HUES64 (cell line): ENCODE data around the gene PSMC2.

Experiments
- H3K27ac ChIP-seq: 2 replicates; pipeline ENCODE4 v1.7.0; 2013; ENCODE audit warnings: low read depth, low read length, inconsistent platforms
- H3K27me3 ChIP-seq: 2 replicates; pipeline ENCODE4 v1.6.1; 2013; ENCODE audit warnings: mild to moderate bottlenecking, low read length; ENCODE audit not compliant: insufficient read depth
- H3K36me3 ChIP-seq: 2 replicates; pipeline ENCODE4 v1.6.1; 2013; ENCODE audit warnings: mild to moderate bottlenecking, low read length; ENCODE audit not compliant: insufficient read depth
- H3K4me1 ChIP-seq: 2 replicates; pipeline ENCODE4 v1.6.1; 2013; ENCODE audit warnings: mild to moderate bottlenecking, low read length, moderate library complexity; ENCODE audit not compliant: insufficient read depth
- H3K4me3 ChIP-seq: 2 replicates; pipeline ENCODE4 v1.5.1; 2013; ENCODE audit warnings: mild to moderate bottlenecking, low read length, moderate library complexity
- H3K9ac ChIP-seq: 2 replicates; pipeline ENCODE4 v1.6.1; 2013; ENCODE audit warnings: mild to moderate bottlenecking, low read depth, low read length
- H3K9me3 ChIP-seq: 2 replicates; pipeline ENCODE4 v1.6.1; 2013; ENCODE audit warnings: low read depth, low read length; ENCODE audit not compliant: insufficient read depth
- WGBS: fragments of 150-250, 120-280 bp; methylation state at CpG from one replicate; pipeline ENCODE4 v1.1.7; 2013; ENCODE audit warnings: missing lambda C conversion rate; 5-methylcytosine and 5-hydroxymethylcytosine counted together

The PSMC2 gene

DNA sequence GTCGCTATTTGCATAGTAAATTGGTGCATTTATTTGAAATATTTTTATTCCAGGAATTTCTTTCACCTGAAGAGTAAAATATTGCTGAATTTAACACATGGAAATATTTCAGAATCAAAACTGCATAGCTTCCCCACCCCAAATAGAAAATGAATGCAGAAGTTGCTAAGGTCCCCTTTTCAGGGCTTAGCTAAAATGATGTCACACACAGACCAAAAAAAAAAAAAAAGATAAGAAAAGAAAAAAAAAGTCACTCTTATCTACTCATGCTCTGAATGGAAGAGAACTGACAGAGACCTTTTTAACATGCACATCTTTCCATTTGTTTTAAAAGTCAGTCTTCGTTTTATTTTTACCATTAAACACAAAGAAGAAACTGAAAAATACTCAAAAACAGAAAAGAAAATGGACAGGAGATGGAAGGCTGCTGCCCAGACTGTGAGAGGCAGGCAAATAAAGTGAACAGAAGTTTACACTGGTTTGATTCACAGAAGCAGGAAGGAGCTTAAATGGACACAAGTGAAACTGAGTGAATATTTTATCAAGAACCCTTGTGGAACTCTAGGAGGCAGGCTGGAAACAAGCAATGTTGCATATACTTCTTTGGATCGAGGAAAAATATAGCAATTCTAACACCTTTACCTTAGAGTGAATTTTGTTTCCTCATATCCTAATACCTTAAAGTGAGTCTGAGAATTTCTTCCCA lies 32.0 kb downstream of the PSMC2 start:
- H3K36me3 ChIP-seq = no peaks in the 10 kb centered on the region
- H3K27me3 ChIP-seq = no peaks in the 10 kb centered on the region
- H3K4me1 ChIP-seq = no peaks in the 10 kb centered on the region
- no peak overlapping the region for H3K4me3 ChIP-seq
- H3K9ac ChIP-seq = no peak overlapping the region
- H3K27ac ChIP-seq = no peak overlapping the region
- H3K9me3 ChIP-seq = no peaks in the 10 kb centered on the region
- 80% methylated on average over 2 of the region's 3 CpGs for WGBS

DNA sequence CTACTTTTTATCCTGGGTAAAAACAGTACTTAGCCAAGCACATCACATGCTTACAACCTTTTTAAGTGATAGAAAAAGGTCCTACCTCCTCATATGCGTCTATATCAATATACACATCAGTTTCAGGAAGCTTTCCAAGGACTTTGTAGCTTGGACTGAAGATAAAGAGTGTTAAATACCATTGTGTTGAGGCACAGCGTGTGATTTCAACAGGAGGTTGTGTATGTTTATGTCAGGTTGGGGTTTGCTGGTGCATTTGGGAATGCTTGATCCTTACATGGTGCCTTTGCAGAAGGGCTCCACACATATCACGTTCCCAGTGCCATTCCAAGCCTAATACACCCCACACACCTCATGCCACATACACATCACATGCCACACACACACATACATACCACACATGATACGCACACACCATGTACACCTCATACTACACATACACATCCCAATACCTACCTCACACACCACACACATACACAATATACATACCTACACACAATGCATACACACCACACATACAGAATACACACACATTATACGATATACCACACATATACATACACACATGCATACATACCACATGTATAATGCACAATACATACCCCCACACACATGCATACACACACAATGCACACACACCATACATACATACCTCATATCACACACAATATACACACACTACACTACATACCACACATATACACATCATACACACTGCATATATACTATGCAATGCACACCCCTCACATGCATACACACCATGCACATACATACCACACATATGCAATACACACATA lies 33.1 kb downstream of the PSMC2 start:
- WGBS = 89% methylated on average over 4 of the region's 5 CpGs
- H3K9me3 ChIP-seq = no peaks in the 10 kb centered on the region
- no peak overlapping the region for H3K27ac ChIP-seq
- no peak overlapping the region for H3K9ac ChIP-seq
- no peak overlapping the region for H3K4me3 ChIP-seq
- H3K27me3 ChIP-seq = no peaks in the 10 kb centered on the region
- H3K4me1 ChIP-seq = no peaks in the 10 kb centered on the region
- no peaks in the 10 kb centered on the region for H3K36me3 ChIP-seq

DNA sequence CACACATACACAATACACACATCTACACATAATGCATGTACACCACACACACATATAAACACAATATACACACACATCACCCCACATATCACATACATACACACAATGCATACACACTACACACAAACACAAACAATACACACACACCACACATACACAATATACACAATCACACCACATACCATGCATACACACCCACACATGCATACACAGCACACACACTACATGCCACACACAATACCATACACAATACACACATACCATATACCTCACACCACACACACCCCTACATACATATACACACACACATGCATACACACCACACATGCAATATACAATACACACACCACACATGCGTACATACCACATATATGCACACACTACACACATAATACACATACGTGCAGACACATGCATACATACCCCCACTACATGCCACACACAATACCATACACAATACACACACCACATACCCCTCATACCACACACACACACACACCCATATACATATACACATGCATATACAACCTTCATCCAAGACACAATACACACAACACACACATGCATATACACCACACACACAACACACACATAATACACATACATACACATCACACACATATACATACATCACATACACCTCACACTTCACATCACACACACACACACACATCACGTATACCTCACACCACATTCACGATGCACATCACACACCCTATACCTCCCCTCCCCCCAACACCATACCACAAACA lies 34.0 kb downstream of the PSMC2 start:
- no peaks in the 10 kb centered on the region for H3K9me3 ChIP-seq

DNA sequence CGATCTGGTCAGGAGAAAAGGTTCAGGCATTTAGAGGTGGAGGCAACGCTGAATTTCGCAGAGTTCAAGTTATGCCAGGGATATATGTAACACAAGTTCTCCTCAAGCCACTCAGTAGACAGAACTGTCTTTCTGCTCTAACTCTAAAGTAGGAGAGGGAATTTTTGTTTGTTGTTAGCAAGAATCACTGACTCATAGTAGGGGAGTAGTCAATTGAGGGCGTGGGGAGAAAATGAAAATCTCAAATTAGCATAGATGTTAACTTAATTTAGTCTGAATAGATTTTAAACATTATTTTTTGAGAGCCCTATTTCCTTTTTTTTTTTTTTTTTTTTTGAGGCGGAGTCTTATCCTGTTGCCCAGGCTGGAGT lies 34.6 kb downstream of the PSMC2 start:
- H3K27ac ChIP-seq = no peak overlapping the region
- no peaks in the 10 kb centered on the region for H3K9me3 ChIP-seq
- no peaks in the 10 kb centered on the region for H3K36me3 ChIP-seq
- H3K27me3 ChIP-seq = no peaks in the 10 kb centered on the region
- H3K4me1 ChIP-seq = no peaks in the 10 kb centered on the region
- WGBS = 91% methylated on average over 4 of the region's 5 CpGs
- no peak overlapping the region for H3K4me3 ChIP-seq
- H3K9ac ChIP-seq = no peak overlapping the region

More for the DNA sequence above, 34.0 kb downstream of the PSMC2 start:
- H3K4me1 ChIP-seq = no peaks in the 10 kb centered on the region
- H3K36me3 ChIP-seq = no peaks in the 10 kb centered on the region
- no peak overlapping the region for H3K27ac ChIP-seq
- no peak overlapping the region for H3K9ac ChIP-seq
- no peaks in the 10 kb centered on the region for H3K27me3 ChIP-seq
- WGBS = 93% methylated on average over 4 of the region's 4 CpGs
- no peak overlapping the region for H3K4me3 ChIP-seq

DNA sequence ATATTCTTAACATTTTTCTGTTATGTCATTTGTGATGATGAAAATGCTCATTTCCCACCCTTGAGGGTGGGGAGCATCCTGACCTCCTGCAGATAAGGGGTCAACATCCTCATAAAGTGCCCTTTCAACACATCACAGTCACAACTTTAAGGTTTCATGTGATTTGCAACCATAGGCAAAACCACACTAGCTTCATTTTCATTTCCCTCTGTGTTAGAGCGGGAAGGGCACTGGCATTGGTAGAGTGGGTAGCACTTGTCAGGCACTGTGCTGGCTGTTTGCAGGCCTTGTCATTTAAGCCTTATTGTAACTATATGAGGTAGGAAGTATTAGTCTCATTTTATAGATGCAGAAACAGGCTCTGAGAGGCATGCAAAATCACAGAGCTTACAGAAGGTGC lies 39.8 kb downstream of the PSMC2 start:
- WGBS = 87% methylated on average over 1 of the region's 1 CpG
- H3K9ac ChIP-seq = no peak overlapping the region
- H3K27ac ChIP-seq = no peak overlapping the region
- no peak overlapping the region for H3K4me3 ChIP-seq
- no peaks in the 10 kb centered on the region for H3K27me3 ChIP-seq
- H3K36me3 ChIP-seq = no peaks in the 10 kb centered on the region
- H3K4me1 ChIP-seq = no peaks in the 10 kb centered on the region
- H3K9me3 ChIP-seq = no peaks in the 10 kb centered on the region

DNA sequence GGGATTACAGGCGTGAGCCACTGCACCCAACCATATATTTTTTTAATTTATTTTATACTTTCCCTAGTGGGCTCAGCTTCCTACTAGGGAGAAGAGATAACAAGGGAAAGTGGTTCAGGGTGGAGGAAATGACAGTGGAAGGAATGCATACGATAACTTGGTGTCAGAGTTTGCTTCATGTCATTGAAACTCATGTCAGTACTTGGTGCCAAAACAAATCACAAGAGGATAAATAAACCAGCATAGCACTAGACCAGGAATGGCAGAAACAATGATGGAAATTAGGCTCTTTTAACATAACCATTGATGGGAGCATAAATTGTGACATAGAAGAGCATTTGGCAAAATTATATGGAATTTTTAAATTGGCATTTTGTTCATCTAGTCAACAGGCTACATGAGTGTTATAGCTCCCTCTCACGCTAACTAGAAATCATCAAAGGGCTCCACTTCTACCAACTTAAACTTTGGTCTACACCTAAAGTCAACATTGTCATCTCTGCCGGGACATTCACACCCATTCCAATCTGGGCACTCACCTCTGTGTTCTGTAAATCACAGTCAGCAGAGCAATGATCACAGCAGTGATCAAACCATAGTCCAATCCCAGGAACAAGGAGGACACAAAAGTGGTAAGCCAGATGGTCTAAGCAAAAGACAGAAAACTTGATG lies 41.2 kb downstream of the PSMC2 start:
- H3K27me3 ChIP-seq = no peaks in the 10 kb centered on the region
- no peaks in the 10 kb centered on the region for H3K36me3 ChIP-seq
- WGBS = 96% methylated on average over 3 of the region's 4 CpGs
- no peak overlapping the region for H3K9ac ChIP-seq
- no peak overlapping the region for H3K27ac ChIP-seq
- H3K9me3 ChIP-seq = no peaks in the 10 kb centered on the region
- H3K4me1 ChIP-seq = no peaks in the 10 kb centered on the region
- no peak overlapping the region for H3K4me3 ChIP-seq

DNA sequence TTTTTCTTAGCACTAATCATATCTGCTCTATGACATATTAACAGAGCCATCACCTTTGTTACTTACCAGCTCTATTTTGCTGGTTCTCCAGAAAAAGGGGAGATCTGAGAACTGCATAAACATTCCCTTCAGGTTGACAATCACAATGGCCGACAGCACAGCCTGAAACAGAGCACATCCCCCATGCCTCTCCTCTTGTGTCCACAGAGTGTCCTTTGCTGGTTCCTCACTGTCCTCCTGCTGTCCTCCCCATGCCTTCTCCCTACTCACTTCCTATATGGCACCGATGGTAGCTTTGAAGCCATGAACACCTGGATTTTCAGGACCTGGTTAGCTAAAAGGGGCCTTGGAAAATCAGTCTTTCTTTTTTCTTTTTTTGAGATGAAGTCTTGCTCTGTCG lies 41.8 kb downstream of the PSMC2 start:
- no peak overlapping the region for H3K4me3 ChIP-seq

DNA sequence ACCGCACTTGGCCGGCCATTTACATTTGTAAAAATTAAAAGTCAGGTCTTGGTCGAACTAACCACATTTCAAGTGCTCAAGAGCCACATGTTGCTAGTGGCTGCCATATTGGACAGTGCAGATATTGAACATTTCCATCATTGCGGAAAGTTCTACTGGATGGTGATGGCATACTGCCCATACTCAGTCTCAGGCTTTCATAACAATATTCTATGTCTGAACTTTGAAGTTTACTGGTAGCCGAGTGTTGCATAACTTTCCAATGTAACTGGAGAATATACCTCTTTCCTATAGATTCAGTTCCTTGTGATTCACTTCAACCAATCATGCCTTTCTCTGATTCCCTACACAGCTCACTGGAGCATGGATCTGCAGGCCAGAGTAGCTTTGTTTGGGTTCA lies 43.7 kb downstream of the PSMC2 start:
- Histone ChIP-seq H3K4me1 (no peaks in the 10 kb centered on the region), H3K4me3 (no peak overlapping the region), H3K36me3 (no peaks in the 10 kb centered on the region), H3K27me3 (no peaks in the 10 kb centered on the region), H3K9me3 (no peaks in the 10 kb centered on the region), H3K9ac (no peak overlapping the region), H3K27ac (no peak overlapping the region)
- WGBS = 95% methylated on average over 5 of the region's 5 CpGs

More for the DNA sequence above, 41.8 kb downstream of the PSMC2 start:
- Histone ChIP-seq H3K36me3 (no peaks in the 10 kb centered on the region), H3K27ac (no peak overlapping the region), H3K9ac (no peak overlapping the region), H3K27me3 (no peaks in the 10 kb centered on the region), H3K9me3 (no peaks in the 10 kb centered on the region), H3K4me1 (no peaks in the 10 kb centered on the region)
- 91% methylated on average over 3 of the region's 3 CpGs for WGBS

DNA sequence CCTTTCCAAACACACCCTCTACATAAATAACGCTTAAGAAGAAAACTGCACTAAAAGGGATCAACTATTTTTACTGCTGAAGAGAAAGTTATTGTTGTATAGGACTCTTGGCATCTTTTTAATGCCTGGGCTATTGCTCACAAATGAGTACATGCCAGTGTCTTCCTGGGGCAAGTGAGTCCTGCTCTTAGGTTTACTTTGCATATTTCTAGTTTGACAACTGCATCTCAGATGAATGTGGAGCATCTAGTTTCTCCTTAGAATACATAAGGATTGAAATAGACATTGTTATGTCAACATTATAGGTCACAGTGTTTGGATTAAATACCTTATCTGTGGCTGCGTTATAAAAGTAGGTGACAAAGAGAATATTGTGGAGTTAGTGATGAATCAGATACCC lies 44.5 kb downstream of the PSMC2 start:
- Histone ChIP-seq H3K9ac (no peak overlapping the region), H3K27me3 (no peaks in the 10 kb centered on the region), H3K27ac (no peak overlapping the region), H3K4me3 (no peak overlapping the region), H3K9me3 (no peaks in the 10 kb centered on the region), H3K36me3 (no peaks in the 10 kb centered on the region), H3K4me1 (no peaks in the 10 kb centered on the region)
- 92% methylated on average over 2 of the region's 2 CpGs for WGBS

DNA sequence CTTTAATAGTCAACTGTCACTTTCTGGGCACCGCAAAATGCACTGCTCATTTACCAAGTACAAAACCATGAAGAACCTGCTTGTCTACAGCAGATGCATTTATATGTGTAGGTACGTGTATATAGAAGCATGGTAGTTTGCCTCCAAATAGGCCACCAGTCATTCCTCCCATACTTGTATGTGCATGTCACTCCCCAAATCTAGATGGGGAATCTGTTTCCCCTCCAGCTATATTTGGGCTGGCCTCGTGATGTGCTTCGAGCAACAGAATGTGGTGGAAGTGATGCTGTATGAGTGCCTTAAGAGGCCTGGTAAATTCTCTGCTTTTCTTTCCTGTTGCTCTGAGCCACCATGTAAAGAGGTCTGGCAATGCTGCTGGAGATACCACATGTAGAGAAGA lies 47.1 kb downstream of the PSMC2 start:
- no peaks in the 10 kb centered on the region for H3K9me3 ChIP-seq
- H3K27me3 ChIP-seq = no peaks in the 10 kb centered on the region
- no peaks in the 10 kb centered on the region for H3K36me3 ChIP-seq
- H3K4me3 ChIP-seq = no peak overlapping the region
- WGBS = 95% methylated on average over 3 of the region's 4 CpGs
- H3K4me1 ChIP-seq = no peaks in the 10 kb centered on the region
- no peak overlapping the region for H3K9ac ChIP-seq
- H3K27ac ChIP-seq = no peak overlapping the region

DNA sequence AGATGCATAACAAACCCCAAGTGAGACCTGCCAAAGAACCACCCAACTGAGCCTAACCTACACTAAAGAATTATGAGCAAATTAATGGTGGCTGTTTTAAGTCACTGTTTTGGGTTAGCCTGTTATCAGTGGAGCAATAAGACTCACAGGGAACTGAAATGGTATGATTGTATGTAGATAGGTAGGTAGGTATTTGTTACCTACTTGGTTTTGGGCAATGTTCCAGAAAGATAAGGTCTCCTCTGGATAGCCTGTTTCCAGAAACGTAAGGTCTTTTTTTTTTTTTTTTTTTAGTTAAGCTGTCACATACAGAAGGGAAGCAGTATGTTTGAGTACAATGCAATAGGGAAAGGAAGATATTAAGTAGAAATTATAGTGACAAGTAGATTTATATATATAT lies 47.6 kb downstream of the PSMC2 start:
- 100% methylated on average over 1 of the region's 1 CpG for WGBS
- Histone ChIP-seq H3K27ac (no peak overlapping the region), H3K4me1 (no peaks in the 10 kb centered on the region), H3K9ac (no peak overlapping the region), H3K27me3 (no peaks in the 10 kb centered on the region), H3K9me3 (no peaks in the 10 kb centered on the region), H3K4me3 (no peak overlapping the region), H3K36me3 (no peaks in the 10 kb centered on the region)
